ENCODE data around the gene UMAD1. TPM values are rescaled to one million over a fixed set of nuclear protein-coding genes. Genes with fewer than 3 reads are reported as not detected.

Gene UMAD1
- 13.7 TPM for total RNA-seq (ENCODE audit: insufficient read depth, low replicate concordance)

- peak; percentile 100 for DNase-seq (ENCODE audit: low spot score)
Observed at GRCh38 chr7:7640221-7641128, at the start of gene UMAD1. Gene UMAD1, plus strand, starts transcription at chr7:7640752. Its CDS starts 32,620 bp downstream, at chr7:7673372.

- peak; percentile 42 for DNase-seq (ENCODE audit: low spot score)
Observed at GRCh38 chr7:7595451-7595850, 45.1 kb upstream of the UMAD1 start.

GRCh38 chr7:7596176-7596575 lies 44.4 kb upstream of the UMAD1 start:
- no peak for DNase-seq (ENCODE audit: low spot score)

- no peak for DNase-seq (ENCODE audit: low spot score)
Observed at GRCh38 chr7:7607010-7607409, 33.5 kb upstream of the UMAD1 start.

GRCh38 chr7:7609330-7609729 lies 31.2 kb upstream of the UMAD1 start:
- DNase-seq (ENCODE audit: low spot score), result no peak

- DNase-seq (ENCODE audit: low spot score), result no peak
Observed at GRCh38 chr7:7612519-7612918, 28.0 kb upstream of the UMAD1 start.

- no peak for DNase-seq (ENCODE audit: low spot score)
Observed at GRCh38 chr7:7613210-7613609, 27.3 kb upstream of the UMAD1 start.

- DNase-seq (ENCODE audit: low spot score), result no peak
Observed at GRCh38 chr7:7614018-7614741, 26.4 kb upstream of the UMAD1 start.

GRCh38 chr7:7617550-7617949 lies 23.0 kb upstream of the UMAD1 start:
- peak; percentile 4 for DNase-seq (ENCODE audit: low spot score)

GRCh38 chr7:7618410-7618809 lies 22.1 kb upstream of the UMAD1 start:
- DNase-seq (ENCODE audit: low spot score), result no peak

GRCh38 chr7:7620236-7620635 lies 20.3 kb upstream of the UMAD1 start:
- no peak for DNase-seq (ENCODE audit: low spot score)

- no peak for DNase-seq (ENCODE audit: low spot score)
Observed at GRCh38 chr7:7620644-7621210, 19.8 kb upstream of the UMAD1 start.

- no peak for DNase-seq (ENCODE audit: low spot score)
Observed at GRCh38 chr7:7628476-7628875, 12.1 kb upstream of the UMAD1 start.

- DNase-seq (ENCODE audit: low spot score), result no peak
Observed at GRCh38 chr7:7630626-7631329, 9.8 kb upstream of the UMAD1 start.

- DNase-seq (ENCODE audit: low spot score), result no peak
Observed at GRCh38 chr7:7639421-7639820, 1.1 kb upstream of the UMAD1 start.

GRCh38 chr7:7639847-7640220 lies 718 bp upstream of the UMAD1 start:
- peak; percentile 36 for DNase-seq (ENCODE audit: low spot score)

GRCh38 chr7:7641129-7641663 lies 644 bp downstream of the UMAD1 start:
- DNase-seq (ENCODE audit: low spot score), result no peak

GRCh38 chr7:7642081-7642480 lies 1.5 kb downstream of the UMAD1 start:
- DNase-seq (ENCODE audit: low spot score), result no peak

- no peak for DNase-seq (ENCODE audit: low spot score)
Observed at GRCh38 chr7:7647495-7648036, 7.0 kb downstream of the UMAD1 start.

- DNase-seq (ENCODE audit: low spot score), result no peak
Observed at GRCh38 chr7:7650682-7651206, 10.2 kb downstream of the UMAD1 start.

- DNase-seq (ENCODE audit: low spot score), result no peak
Observed at GRCh38 chr7:7651479-7651878, 10.9 kb downstream of the UMAD1 start.
